Measurements from ENCODE around the gene BTRC.
"Not testable (repeated sequence)": the region's sequence is repeated elsewhere in the genome, so short reads cannot be mapped to it uniquely, and the experiment has no call there.

The BTRC gene

DNA sequence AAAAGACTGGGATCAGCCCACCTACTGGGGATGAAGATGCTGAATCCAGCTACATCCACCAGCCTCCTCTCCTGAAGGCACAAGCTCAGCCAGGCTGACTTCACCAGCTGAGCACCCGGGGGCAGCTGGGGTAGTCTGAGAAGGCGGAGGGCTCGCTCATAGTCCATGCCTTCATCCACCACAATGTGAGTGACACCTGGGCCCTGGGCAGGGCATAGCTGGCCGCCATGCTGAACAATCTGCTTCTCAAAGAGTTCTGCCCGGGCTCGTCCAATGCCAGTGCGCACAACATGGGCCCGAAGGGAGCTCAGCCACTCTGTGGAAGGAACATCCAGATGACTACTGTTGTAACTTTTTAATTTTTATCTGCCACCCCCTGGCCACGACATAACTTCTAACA is 231.9 kb downstream of the BTRC start:
- DNase-seq (ENCODE audit: low spot score) = no peak

DNA sequence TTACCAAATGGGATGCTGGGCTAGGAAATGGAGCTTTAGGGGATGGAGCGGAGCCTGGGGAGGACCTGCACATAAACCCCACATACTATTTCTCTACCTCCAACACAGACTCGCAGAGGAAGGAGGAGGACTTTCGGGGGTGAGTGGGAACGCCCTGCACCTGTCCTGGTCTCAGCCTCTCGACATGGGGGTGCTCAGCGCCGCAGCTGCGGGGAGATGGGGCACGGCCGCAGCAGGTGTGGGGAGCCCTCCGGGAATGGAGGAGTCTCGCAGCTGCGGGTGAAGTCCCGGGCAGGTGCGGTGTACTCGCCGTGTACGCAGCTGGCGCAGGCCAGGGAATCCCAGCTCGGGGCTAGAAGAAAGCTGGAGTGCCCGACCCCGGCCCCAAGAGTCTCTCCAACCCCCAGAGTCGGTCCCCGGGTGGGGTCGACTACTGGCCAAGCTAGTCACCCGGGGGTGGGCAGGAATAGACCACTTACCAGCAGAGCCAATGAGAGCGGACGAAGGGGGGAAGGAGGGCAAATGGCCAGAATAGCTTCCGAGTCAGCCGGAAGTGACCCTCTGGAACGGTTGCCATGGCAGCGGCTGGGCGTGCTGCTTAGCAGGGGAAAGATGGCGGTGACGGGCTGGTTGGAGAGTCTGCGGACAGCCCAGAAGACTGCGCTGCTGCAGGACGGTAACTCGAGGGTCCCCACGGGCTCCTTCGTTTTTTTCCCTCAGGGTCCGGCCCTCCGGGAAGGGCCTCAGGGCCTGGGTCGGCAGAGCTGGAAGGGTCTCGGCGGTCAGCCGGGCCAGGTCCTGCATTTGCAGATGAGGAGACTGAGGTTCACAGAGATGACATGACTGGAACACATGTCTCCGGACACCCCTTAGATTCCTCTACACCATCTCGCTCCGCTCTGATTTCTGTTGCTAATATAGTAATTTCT is 234.0 kb downstream of the BTRC start, which contains the start of the genes DPCD and POLL:
DPCD (plus strand) TSS at position 597 of the 929 bp plus-strand sequence; CDS start at position 613, 16 bp downstream.
POLL (minus strand) TSS at position 533 of the 929 bp plus-strand sequence. CDS start 897 bp downstream, outside the sequence.
- DNase-seq (ENCODE audit: low spot score) = peak; percentile 96

- DNase-seq (ENCODE audit: low spot score) = peak; percentile 49
These were observed 234.9 kb downstream of the BTRC start for GRCh38 chr10:101588879-101589278.

GRCh38 chr10:101593331-101593730 is 239.4 kb downstream of the BTRC start:
- DNase-seq (ENCODE audit: low spot score) = not testable (repeated sequence)

DNA sequence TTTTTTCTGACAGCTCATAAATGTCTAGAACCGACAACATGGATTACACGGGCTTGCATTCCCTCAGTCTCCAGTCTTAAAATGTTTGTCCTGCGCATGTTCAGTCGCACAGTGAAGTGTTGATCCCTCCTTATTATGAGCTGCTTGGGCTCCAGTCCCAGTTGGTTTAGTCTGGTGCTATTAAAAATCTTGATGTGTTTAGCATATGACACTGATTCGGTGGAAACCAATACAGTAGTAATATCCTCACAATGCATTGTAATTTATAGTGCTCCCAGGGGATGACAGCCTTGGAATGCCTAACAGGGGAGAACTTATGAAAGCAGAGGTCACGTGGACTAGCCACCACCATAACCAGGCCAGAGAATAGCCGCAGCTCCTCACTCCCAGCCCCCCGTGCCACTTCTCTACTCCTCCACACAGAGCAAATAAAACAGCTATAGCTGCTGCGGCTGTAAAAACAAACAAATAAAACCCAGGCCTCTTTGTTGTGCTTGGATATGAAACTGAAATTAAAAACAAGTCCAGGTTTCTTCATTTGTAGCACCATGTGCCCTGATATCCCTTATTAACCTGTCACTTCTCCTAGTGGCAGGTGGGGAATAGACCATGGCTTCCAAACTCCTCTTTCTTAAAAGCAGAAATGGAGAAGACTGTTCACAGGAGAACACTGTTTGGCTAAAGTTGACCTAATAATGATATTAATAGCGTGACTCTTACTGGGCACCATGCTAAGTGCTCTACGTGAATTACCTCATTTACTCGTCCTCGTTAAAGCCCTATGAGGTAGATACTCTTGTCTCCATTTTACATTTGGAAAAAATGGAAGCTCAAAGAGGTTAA is 241.8 kb downstream of the BTRC start:
- no peak for DNase-seq (ENCODE audit: low spot score)

- no peak for DNase-seq (ENCODE audit: low spot score)
These were observed 243.3 kb downstream of the BTRC start for GRCh38 chr10:101597091-101597900.

GRCh38 chr10:101601541-101601940 is 247.6 kb downstream of the BTRC start:
- no peak for DNase-seq (ENCODE audit: low spot score)

DNA sequence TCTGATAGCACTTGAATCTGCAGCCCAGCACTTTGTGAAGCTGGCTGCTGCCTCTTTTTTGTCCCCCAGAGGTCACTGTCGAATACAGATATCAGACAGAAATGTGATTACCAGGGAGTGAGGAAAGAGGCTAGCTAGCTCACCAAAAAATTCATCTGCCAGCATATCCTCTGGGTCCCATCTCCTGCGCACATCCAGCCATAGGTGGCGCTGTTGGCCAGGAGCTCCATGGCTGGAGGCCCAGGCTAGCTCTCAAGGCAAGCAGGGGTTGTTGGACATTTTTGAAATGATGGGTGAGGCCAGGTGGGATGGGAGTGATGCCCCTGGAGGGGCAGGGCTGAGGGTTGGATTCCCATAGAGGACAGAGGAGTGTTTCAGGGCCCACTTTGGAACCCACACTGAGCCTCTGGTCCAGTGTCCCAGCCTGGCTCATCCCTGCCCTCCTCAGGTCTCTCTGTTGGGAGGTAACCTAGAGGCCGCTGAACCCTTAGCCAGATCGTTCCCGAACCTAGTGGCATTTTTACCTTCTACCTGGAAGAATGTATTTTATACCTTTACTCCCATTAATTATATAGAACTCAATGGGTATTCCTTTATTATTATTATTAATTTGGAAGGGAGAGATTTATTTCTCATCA is 248.9 kb downstream of the BTRC start:
- DNase-seq (ENCODE audit: low spot score) = no peak

All from LoVo (cell line).